Measurements from ENCODE around the gene NARS2.

The NARS2 gene

GRCh38 chr11:78414321-78415051, 160.2 kb downstream of the NARS2 start:
- no peak overlapping the region for H3K4me3 ChIP-seq (ENCODE audit: low read depth, low read length)
- TF ChIP-seq, protein P1, sequence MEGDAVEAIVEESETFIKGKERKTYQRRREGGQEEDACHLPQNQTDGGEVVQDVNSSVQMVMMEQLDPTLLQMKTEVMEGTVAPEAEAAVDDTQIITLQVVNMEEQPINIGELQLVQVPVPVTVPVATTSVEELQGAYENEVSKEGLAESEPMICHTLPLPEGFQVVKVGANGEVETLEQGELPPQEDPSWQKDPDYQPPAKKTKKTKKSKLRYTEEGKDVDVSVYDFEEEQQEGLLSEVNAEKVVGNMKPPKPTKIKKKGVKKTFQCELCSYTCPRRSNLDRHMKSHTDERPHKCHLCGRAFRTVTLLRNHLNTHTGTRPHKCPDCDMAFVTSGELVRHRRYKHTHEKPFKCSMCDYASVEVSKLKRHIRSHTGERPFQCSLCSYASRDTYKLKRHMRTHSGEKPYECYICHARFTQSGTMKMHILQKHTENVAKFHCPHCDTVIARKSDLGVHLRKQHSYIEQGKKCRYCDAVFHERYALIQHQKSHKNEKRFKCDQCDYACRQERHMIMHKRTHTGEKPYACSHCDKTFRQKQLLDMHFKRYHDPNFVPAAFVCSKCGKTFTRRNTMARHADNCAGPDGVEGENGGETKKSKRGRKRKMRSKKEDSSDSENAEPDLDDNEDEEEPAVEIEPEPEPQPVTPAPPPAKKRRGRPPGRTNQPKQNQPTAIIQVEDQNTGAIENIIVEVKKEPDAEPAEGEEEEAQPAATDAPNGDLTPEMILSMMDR (IDR thresholded peaks at IDR 0.05; ENCODE audit: insufficient read depth, low read length, missing control alignments), result peak; percentile 30
- ChIA-PET POLR2A (no interaction called here), CTCF (interaction anchor here (1.2 to 7.5 kb wide), 7 partner anchors 9 to 186 kb away, joined by 3 to 135 read pairs (median 6); no protein-coding TSS in a partner anchor)
- DNase-seq (ENCODE audit: low read depth, low spot score), result no peak

GRCh38 chr11:78408619-78409018, 166.0 kb downstream of the NARS2 start:
- TF ChIP-seq, protein P1 (IDR thresholded peaks at IDR 0.05; ENCODE audit: insufficient read depth, low read length, missing control alignments), result no peak
- ChIA-PET POLR2A (no interaction called here), CTCF (no interaction called here)
- DNase-seq (ENCODE audit: low read depth, low spot score), result no peak
- H3K4me3 ChIP-seq (ENCODE audit: low read depth, low read length), result no peak overlapping the region

- TF ChIP-seq, protein P1 (IDR thresholded peaks at IDR 0.05; ENCODE audit: insufficient read depth, low read length, missing control alignments), result no peak
- CTCF ChIA-PET, result interaction anchor here (0.9 to 2.5 kb wide), 5 partner anchors 8 to 179 kb away, joined by 3 to 9 read pairs (median 6); no protein-coding TSS in a partner anchor
- H3K4me3 ChIP-seq (ENCODE audit: low read depth, low read length), result no peak overlapping the region
- POLR2A ChIA-PET, result no interaction called here
- no peak for DNase-seq (ENCODE audit: low read depth, low spot score)
Observed at GRCh38 chr11:78406568-78407196, 168.0 kb downstream of the NARS2 start.

GRCh38 chr11:78405805-78406204, 168.9 kb downstream of the NARS2 start:
- ChIA-PET CTCF (interaction anchor here (0.9 to 2.5 kb wide), 5 partner anchors 9 to 178 kb away, joined by 3 to 9 read pairs (median 6); no protein-coding TSS in a partner anchor), POLR2A (no interaction called here)
- DNase-seq (ENCODE audit: low read depth, low spot score), result no peak
- TF ChIP-seq, protein P1 (IDR thresholded peaks at IDR 0.05; ENCODE audit: insufficient read depth, low read length, missing control alignments), result no peak
- no peak overlapping the region for H3K4me3 ChIP-seq (ENCODE audit: low read depth, low read length)

GRCh38 chr11:78403781-78404180, 170.9 kb downstream of the NARS2 start:
- DNase-seq (ENCODE audit: low read depth, low spot score), result no peak
- POLR2A ChIA-PET, result interaction anchor here (0.7 kb wide), 1 partner anchor 99 kb away, joined by 3 read pairs; no protein-coding TSS in a partner anchor
- TF ChIP-seq, protein P1 (IDR thresholded peaks at IDR 0.05; ENCODE audit: insufficient read depth, low read length, missing control alignments), result no peak
- CTCF ChIA-PET, result interaction anchor here (1.4 to 2.2 kb wide), 4 partner anchors 10 to 161 kb away, joined by 3 to 9 read pairs (median 6); no protein-coding TSS in a partner anchor
- no peak overlapping the region for H3K4me3 ChIP-seq (ENCODE audit: low read depth, low read length)

GRCh38 chr11:78402847-78403246, 171.8 kb downstream of the NARS2 start:
- H3K4me3 ChIP-seq (ENCODE audit: low read depth, low read length), result no peak overlapping the region
- CTCF ChIA-PET, result interaction anchor here (1.1 to 2.2 kb wide), 5 partner anchors 8 to 162 kb away, joined by 3 to 9 read pairs (median 5); no protein-coding TSS in a partner anchor
- DNase-seq (ENCODE audit: low read depth, low spot score), result no peak
- POLR2A ChIA-PET, result no interaction called here
- TF ChIP-seq, protein P1 (IDR thresholded peaks at IDR 0.05; ENCODE audit: insufficient read depth, low read length, missing control alignments), result no peak

Data from AG04449 (cell line).